Activated CD8-positive, alpha-beta T cell treated with anti-CD3 and anti-CD28 coated beads for 36 hours (primary cell): ENCODE data around the gene HOXB7. TPM values are rescaled to one million over a fixed set of nuclear protein-coding genes. Genes with fewer than 3 reads are reported as not detected.

ENCODE experiments used
- ATAC-seq: fragments of 200-7000 bp; cut with Tn5 transposase; one replicate; pipeline ENCODE4 v1.10.0; 2021; ENCODE audit warnings: mild to moderate bottlenecking, moderate library complexity
- CTCF ChIA-PET: fragments of 350-600 bp; sonication (Branson Sonifier 250); formaldehyde crosslinking; loops from one replicate; lab custom pipeline; 2021; ENCODE audit warnings: antibody characterized with exemption; lab: Charles Lee
- POLR2A ChIA-PET: fragments of 350-600 bp; sonication (Branson Sonifier 250); formaldehyde crosslinking; loops from one replicate; lab custom pipeline; 2021; ENCODE audit warnings: antibody characterized with exemption; lab: Charles Lee
- DNase-seq: peaks from one replicate; pipeline ENCODE4 v3.0.0-alpha.2; 2020
- H3K27ac Mint-ChIP-seq: one replicate; pipeline ENCODE4 v1.8.0; 2021; ENCODE audit warnings: mild to moderate bottlenecking, mixed read lengths
- H3K27me3 Mint-ChIP-seq: one replicate; pipeline ENCODE4 v1.8.0; 2021; ENCODE audit warnings: mixed read lengths
- H3K36me3 Mint-ChIP-seq: one replicate; pipeline ENCODE4 v1.8.0; 2021; ENCODE audit warnings: low read depth, mixed read lengths
- H3K4me1 Mint-ChIP-seq: one replicate; pipeline ENCODE4 v1.8.0; 2021; ENCODE audit warnings: low read depth, mixed read lengths
- H3K4me3 Mint-ChIP-seq: one replicate; pipeline ENCODE4 v1.8.0; 2021; ENCODE audit warnings: mild to moderate bottlenecking, moderate library complexity, mixed read lengths
- H3K9me3 Mint-ChIP-seq: one replicate; pipeline ENCODE4 v1.8.0; 2021; ENCODE audit warnings: mixed read lengths
- CTCF ChIP-seq: fragments of 200-600 bp; IDR thresholded peaks from one replicate; pipeline ENCODE4 v1.8.0; 2022; ENCODE audit warnings: antibody characterized with exemption, mild to moderate bottlenecking
- intact Hi-C: fragments of 100-400 bp; cut with micrococcal nuclease; formaldehyde crosslinking; loops from one replicate; pipeline ENCODE4 v1.10.0; 2022
- total RNA-seq, 2 experiments: library from RNA; stranded (reverse); gene quantifications; one replicate each; pipeline ENCODE4 v1.2.3, GENCODE V29; 2021

Gene HOXB7
- total RNA-seq, 2 experiments from 2014 or later: 0.50 to 1.0 TPM

- intact Hi-C loops: no loop called here
- peaks cover 16% of the 10 kb centered on the region for H3K4me1 Mint-ChIP-seq
- CTCF ChIA-PET: interaction anchor here (0.7 to 2.0 kb wide), 4 partner anchors 8 to 235 kb away, joined by 3 to 8 read pairs (median 4); no protein-coding TSS in a partner anchor
- no peaks in the 10 kb centered on the region for H3K9me3 Mint-ChIP-seq
- ATAC-seq (no peak), DNase-seq (no peak)
- POLR2A ChIA-PET: no interaction called here
- no peak overlapping the region for H3K27ac Mint-ChIP-seq
- H3K36me3 Mint-ChIP-seq: no peaks in the 10 kb centered on the region
- TF ChIP-seq CTCF: no peak
- peaks cover 74% of the 10 kb centered on the region for H3K27me3 Mint-ChIP-seq
- H3K4me3 Mint-ChIP-seq: no peak overlapping the region
Measured at GRCh38 chr17:48644159-48644558, 33.3 kb upstream of the HOXB7 start.

GRCh38 chr17:48643697-48644012, 32.8 kb upstream of the HOXB7 start:
- Mint-ChIP-seq H3K4me1 (peaks cover 16% of the 10 kb centered on the region), H3K27me3 (peaks cover 76% of the 10 kb centered on the region), H3K4me3 (no peak overlapping the region), H3K36me3 (no peaks in the 10 kb centered on the region), H3K27ac (no peak overlapping the region), H3K9me3 (no peaks in the 10 kb centered on the region)
- intact Hi-C loops: no loop called here
- ChIA-PET POLR2A (no interaction called here), CTCF (interaction anchor here (0.7 to 2.0 kb wide), 4 partner anchors 8 to 235 kb away, joined by 3 to 8 read pairs (median 4); no protein-coding TSS in a partner anchor)
- ATAC-seq (no peak), DNase-seq (no peak)
- no peak for TF ChIP-seq CTCF

- CTCF ChIA-PET: interaction anchor here (0.7 to 2.0 kb wide), 5 partner anchors 7 to 236 kb away, joined by 3 to 8 read pairs (median 4); no protein-coding TSS in a partner anchor
- Mint-ChIP-seq H3K27ac (no peak overlapping the region), H3K27me3 (peaks cover 76% of the 10 kb centered on the region), H3K4me1 (peaks cover 16% of the 10 kb centered on the region), H3K36me3 (no peaks in the 10 kb centered on the region), H3K9me3 (no peaks in the 10 kb centered on the region), H3K4me3 (no peak overlapping the region)
- TF ChIP-seq CTCF: no peak
- POLR2A ChIA-PET: no interaction called here
- intact Hi-C loops: no loop called here
- DNase-seq (no peak), ATAC-seq (no peak)
Measured at GRCh38 chr17:48642843-48643696, 32.3 kb upstream of the HOXB7 start.

GRCh38 chr17:48642059-48642842, 31.4 kb upstream of the HOXB7 start:
- Mint-ChIP-seq H3K4me1 (peaks cover 12% of the 10 kb centered on the region), H3K27ac (no peak overlapping the region), H3K36me3 (no peaks in the 10 kb centered on the region), H3K4me3 (no peak overlapping the region), H3K27me3 (peaks cover 78% of the 10 kb centered on the region), H3K9me3 (no peaks in the 10 kb centered on the region)
- ChIA-PET POLR2A (no interaction called here), CTCF (interaction anchor here (1.1 kb wide), 1 partner anchor 10 kb away, joined by 4 read pairs; no protein-coding TSS in a partner anchor)
- DNase-seq (no peak), ATAC-seq (no peak)
- TF ChIP-seq CTCF: no peak
- intact Hi-C loops: no loop called here
